HG03520 (cell line): ENCODE data around the gene NDUFAB1.
"Not testable (repeated sequence)": the region's sequence is repeated elsewhere in the genome, so short reads cannot be mapped to it uniquely, and the experiment has no call there.

Source experiments
- ATAC-seq: cut with Tn5 transposase; IDR thresholded peaks from one replicate; pipeline ENCODE4 v1.9.1; 2021; ENCODE audit warnings: mild to moderate bottlenecking, moderate library complexity; ENCODE audit not compliant: unreplicated experiment

The NDUFAB1 gene

DNA sequence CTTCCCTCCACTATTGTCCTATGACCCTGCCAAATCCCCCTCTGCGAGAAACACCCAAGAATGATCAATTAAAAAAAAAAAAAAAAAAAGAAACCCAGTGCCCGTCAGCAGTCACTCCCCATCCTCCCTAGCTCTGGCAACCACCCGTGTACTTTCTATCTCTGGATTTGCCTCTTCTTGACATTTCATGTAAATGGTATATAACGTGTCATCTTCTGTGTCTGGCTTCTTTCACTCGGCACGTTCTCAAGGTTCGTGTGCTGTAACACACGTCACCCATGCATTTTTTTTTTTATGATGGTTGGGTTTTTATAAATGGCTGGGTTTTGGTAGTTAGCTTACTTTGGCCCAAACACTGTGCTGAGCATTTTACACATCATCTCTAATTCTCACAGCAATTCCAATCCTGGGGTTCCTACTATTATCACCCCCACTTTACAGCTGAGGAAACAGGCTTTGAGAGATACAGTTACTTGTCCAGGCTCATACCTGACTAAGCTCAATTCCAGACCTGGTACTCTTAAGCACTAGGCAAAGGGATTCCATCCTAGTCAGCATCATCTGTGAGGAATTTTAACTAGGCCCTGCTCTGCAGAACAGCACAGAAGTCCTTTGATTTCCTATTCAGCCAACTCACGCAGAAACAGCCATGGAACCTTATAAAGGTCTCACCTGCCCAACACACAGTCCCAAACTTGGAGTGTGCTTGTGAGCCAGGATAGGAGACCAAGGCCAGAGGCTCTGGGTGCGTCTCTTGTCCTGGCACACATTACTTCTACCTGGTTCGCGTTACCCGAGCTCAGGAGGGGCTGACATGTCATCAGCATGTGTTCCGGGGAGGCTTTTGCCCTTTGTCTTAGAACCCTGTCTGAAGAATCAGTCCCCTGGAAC lies 11.7 kb downstream of the NDUFAB1 start:
- no peak for ATAC-seq

DNA sequence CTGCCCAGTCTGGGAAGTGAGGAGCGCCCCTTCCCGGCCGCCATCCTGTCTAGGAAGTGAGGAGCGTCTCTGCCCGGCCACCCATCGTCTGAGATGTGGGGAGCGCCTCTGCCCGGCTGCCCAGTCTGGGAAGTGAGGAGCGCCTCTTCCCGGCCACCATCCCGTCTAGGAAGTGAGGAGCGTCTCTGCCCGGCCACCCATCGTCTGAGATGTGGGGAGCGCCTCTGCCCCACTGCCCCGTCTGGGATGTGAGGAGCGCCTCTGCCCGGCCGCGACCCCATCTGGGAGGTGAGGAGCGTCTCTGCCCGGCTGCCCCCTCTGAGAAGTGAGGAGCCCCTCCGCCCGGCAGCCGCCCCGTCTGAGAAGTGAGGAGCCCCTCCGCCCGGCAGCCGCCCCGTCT lies 12.8 kb downstream of the NDUFAB1 start:
- not testable (repeated sequence) for ATAC-seq

DNA sequence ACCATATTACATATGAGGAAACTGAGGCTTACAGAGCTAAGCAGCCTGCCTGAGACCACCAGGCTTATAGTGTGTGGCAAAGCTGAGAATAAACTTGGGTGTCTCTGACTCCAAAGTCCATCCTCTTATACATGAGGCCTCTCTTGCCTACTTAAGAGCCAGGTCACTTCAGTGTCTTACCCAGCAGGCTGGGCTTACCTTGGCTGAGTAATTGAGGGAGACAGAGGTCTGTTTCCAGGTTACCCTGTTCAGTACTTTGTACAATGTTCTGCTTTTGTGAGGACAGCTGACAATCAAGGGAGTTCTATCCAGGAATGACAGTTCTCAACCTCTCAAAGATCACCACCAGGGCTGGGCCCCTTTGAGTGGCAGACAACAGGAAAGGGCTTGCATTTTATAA lies 14.4 kb downstream of the NDUFAB1 start:
- ATAC-seq, result no peak

GRCh38 chr16:23580391-23580790 lies 15.7 kb downstream of the NDUFAB1 start:
- ATAC-seq, result no peak

- ATAC-seq, result no peak
These were observed 16.7 kb downstream of the NDUFAB1 start for GRCh38 chr16:23579371-23579770.

DNA sequence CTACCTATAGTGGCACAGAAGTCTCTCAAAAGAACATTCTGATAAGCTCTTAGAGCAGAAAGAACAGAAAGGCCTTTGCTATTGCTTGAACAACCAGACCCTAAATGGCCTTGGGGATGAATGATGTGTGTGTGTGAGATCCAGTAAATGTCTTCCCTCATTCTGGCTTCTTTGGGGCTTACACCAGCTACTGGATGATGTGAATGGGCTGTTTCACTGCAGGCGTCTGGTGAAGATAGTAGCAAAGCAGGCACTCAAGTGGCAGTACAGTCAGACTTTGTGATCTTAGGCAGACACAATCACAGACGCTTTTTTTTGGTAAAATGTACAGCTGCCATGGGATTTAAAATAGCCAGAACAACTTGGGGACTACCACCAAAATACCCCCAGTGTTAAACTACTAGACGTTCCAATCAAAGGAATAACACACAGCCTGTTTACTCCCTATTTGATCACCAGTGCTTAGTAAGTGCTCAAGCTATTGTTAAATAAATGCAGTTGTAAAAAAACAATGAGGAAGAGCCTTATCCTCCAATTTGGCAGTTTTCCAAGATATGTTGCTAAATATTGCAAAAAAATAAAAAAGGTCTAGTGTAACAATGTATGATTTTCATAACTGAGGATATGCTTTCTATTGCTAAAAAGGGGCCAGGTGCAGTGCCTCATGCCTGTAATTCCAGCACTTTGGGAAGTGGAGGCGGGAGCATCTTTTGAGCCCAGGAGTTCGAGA lies 17.9 kb downstream of the NDUFAB1 start:
- no peak for ATAC-seq

DNA sequence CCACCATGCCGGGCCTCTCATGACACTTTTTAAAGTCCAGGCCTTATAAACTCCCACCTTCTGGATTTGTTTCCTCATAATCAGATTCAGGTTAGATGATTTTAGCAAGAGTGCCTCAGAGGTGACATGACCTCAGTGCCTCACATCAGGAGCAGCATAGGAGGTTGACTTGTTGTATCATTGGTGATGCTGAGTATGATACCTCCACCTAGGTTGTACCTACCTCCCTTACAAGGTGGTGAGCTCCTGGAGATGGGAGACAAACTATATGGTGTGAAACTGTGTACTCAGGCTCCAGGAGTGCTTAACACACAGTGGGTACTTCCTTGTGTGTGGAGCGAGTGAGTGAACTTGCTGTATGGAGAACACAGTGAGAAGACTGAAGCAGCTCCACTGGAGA lies 18.6 kb downstream of the NDUFAB1 start:
- ATAC-seq, result no peak

DNA sequence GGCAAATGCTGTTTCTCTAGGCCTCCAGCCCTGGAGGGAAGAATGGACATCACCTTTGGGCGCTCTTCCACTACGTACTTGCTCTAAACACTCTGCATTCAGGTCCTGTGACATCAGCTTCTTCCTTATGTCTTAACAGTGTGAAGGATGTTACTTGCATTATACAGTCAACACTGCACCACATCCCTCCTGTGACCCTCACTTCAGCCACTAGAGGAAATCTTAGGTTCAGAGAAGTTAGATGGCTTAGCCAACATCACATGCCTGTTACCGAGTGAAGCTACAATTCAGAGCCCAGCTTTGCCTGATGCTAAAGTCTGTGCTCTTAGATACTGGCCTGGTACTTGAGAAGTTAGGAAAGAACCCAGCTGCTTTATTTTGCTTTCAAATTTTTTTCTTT lies 20.3 kb downstream of the NDUFAB1 start:
- ATAC-seq, result no peak

DNA sequence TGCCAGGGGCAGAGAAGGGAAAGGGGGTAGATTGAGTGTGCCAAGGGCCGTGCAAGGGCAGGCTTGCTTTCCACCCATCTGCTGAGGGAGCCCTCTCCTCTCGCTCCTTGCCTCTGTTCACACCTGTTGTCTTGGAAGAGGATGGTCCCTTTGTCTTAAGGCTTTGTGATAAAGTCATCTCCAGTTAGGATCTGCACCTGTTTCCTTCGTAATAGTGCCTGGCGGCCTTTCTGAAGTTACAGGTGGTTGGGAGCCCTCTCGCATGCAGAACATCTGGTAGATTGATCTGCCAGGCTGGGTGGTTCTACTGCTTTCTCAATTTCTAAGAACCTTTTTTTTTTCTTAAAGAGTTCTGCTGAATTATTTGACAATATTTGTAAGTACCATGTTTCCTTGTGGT lies 22.3 kb downstream of the NDUFAB1 start:
- ATAC-seq, result no peak

DNA sequence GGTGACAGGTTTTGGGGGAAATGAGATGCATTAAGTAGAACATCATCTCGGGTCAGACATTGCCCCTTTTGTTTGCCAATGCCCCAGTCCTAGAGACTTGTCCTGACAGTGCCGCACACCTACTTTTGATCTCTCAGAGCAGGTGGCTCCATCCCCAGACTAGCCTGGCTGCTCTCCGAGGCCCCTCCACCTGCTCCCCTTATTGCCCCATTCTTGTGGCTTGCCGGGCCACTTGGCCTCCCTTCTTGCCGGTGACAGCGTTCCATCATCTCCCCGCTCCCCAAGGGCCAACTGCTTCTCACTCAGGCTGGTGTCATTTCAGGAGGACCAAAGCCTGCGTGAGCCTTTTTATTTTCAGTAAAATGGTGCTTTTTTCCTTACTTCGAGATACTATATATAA lies 23.7 kb downstream of the NDUFAB1 start:
- ATAC-seq, result no peak

GRCh38 chr16:23571895-23572294 lies 24.2 kb downstream of the NDUFAB1 start:
- ATAC-seq, result no peak

GRCh38 chr16:23570992-23571632 lies 25.0 kb downstream of the NDUFAB1 start:
- ATAC-seq, result no peak

GRCh38 chr16:23567602-23568001 lies 28.5 kb downstream of the NDUFAB1 start:
- ATAC-seq, result no peak

DNA sequence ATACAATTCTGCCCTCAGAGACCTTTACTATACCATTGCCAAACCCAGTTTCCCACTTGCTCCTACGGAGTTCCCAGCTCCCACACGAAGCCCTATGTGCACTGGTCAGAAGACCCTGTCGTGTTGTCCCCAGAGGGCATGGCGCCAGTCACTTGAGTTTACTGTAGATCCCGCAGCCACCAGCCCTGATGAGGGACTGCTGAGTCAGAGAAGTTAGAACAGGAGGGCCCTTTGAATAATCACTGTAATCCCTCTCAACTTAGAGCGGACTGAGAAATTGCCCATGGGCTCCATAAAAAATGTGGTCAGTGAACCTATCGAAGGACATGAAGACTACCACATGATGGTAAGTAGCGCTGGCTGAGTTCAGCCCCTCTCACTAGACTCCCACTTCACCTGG lies 29.4 kb downstream of the NDUFAB1 start:
- ATAC-seq, result no peak

- ATAC-seq, result no peak
These were observed 31.3 kb downstream of the NDUFAB1 start for GRCh38 chr16:23564575-23565363.

GRCh38 chr16:23563186-23563585 lies 32.9 kb downstream of the NDUFAB1 start:
- no peak for ATAC-seq

DNA sequence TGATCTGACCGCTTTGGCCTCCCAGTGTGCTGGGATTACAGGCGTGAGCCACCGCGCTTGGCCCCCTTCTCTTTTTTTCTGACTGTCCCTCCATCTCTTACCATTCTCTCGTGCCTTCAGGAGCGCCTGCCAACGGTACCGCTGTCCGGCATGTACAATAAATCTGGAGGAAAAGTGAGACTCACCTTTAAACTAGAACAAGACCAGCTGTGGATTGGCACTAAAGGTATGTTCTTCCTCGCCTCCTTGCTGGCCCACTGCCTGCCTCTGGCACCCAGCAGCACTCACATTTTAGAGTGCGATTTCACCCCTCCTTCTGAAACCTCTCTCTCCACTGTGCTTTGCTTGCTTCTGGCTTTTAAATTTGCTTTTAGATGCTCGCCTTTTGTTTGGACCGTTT lies 33.6 kb downstream of the NDUFAB1 start:
- ATAC-seq, result no peak

DNA sequence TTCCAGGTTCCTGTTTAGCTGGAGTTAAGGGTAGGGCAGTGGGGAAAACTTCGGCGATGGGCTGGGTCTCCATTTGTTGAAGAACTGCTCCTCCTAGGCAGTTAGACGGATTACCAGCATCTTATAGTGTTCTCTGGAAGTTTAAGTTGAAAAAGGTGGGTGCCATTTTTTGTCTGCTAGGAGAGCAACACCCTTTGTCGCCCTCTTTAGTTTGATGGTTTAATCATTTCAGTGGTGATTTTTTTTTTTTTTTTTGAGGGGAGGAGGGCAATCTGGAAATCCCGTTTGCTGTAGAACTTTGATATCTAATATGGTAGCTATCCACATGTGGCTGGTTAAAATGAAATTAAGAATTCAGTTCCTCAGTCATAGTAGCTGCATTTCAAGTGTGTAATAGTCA lies 34.5 kb downstream of the NDUFAB1 start:
- no peak for ATAC-seq

GRCh38 chr16:23557779-23558702 lies 38.1 kb downstream of the NDUFAB1 start:
- ATAC-seq, result no peak
